Activated CD4-positive, alpha-beta T cell treated with anti-CD3 and anti-CD28 coated beads, Interleukin-2, amount 50 U/mL, for 24 hours (primary cell): ENCODE results near the gene SLC25A12.

Experiments
- DNase-seq, 2 donors: peaks; one replicate each; pipeline ENCODE4 v3.0.0-alpha.2; 2020; ENCODE audit warnings: low read depth in 1 of 2, low spot score in 1 of 2

SLC25A12 gene

GRCh38 chr2:171735991-171736710 is 157.9 kb downstream of the SLC25A12 start:
- DNase-seq = no peak
